Sigmoid colon (tissue), 7 donors: ENCODE measurements around the gene GALK1. TPM values are rescaled to one million over a fixed set of nuclear protein-coding genes. Genes with fewer than 3 reads are reported as not detected.

Experiments used
- DNase-seq: peaks from one replicate; pipeline ENCODE4 v3.0.0-alpha.2; 2019
- H3K27ac ChIP-seq, 4 donors: fragments of 200-600 bp; sonication (generic); one replicate each; pipeline ENCODE4 v1.5.1; 2016 to 2019; ENCODE audit warnings: mild to moderate bottlenecking in 1 of 4
- H3K27me3 ChIP-seq, 3 donors: fragments of 200-600 bp; sonication (generic); one replicate each; pipeline ENCODE4 v1.5.1; 2019; ENCODE audit warnings: mild to moderate bottlenecking in 1 of 3
- H3K36me3 ChIP-seq, 4 donors: fragments of 200-600 bp; sonication (generic); one replicate each; pipeline ENCODE4 v1.5.1; 2016 to 2019
- H3K4me1 ChIP-seq, 4 donors: fragments of 200-600 bp; sonication (generic); one replicate each; pipeline ENCODE4 v1.5.1; 2017 to 2019
- H3K4me3 ChIP-seq, 4 donors: fragments of 200-600 bp; sonication (generic); one replicate each; pipeline ENCODE4 v1.5.1; 2017 to 2019; ENCODE audit warnings: mild to moderate bottlenecking in 2 of 4, moderate library complexity in 1 of 4
- H3K9me3 ChIP-seq, 4 donors: fragments of 200-600 bp in 3 of 4; sonication (generic) in 3 of 4; one replicate each; pipeline versions ENCODE4 v1.5.1 to v1.6.1; 2013 to 2019
- CTCF ChIP-seq, 4 experiments: fragments of 450-650 bp in 3 of 4; fragments of 200-600 bp in 1 of 4; IDR thresholded peaks; one replicate each; pipeline ENCODE4 v1.5.1; 2016 to 2019; ENCODE audit warnings: antibody characterized with exemption in 4 of 4, mild to moderate bottlenecking in 3 of 4, moderate library complexity in 2 of 4
- EP300 ChIP-seq, 4 donors: sonication (generic); formaldehyde crosslinking; IDR thresholded peaks; one replicate each; pipeline ENCODE4 v1.6.1; 2017; ENCODE audit warnings: antibody characterized with exemption in 4 of 4
- POLR2A ChIP-seq, 2 donors: fragments of 450-650 bp; IDR thresholded peaks; one replicate each; pipeline ENCODE4 v1.6.1; 2016; ENCODE audit warnings: antibody characterized with exemption in 2 of 2, mild to moderate bottlenecking in 2 of 2, moderate library complexity in 2 of 2
- POLR2AphosphoS5 ChIP-seq, 4 donors: sonication (generic); formaldehyde crosslinking; IDR thresholded peaks; one replicate each; pipeline ENCODE4 v1.6.1; 2017; ENCODE audit warnings: antibody characterized with exemption in 4 of 4
- WGBS, 2 donors: extraction: QIAGEN DNeasy Blood & Tissue Kit; methylation state at CpG; one replicate each; pipeline ENCODE4 v1.1.7; 2013; 5-methylcytosine and 5-hydroxymethylcytosine counted together
- intact Hi-C: fragments of 100-400 bp; cut with DNase I; formaldehyde crosslinking; loops from one replicate; pipeline ENCODE4 v1.15.1; 2023
- polyA plus RNA-seq, 3 donors: library from polyadenylated mRNA; stranded (reverse); fragments of 200-250 nt; gene quantifications; one replicate each; pipeline ENCODE4 v1.2.3, GENCODE V29; 2013
- total RNA-seq, 4 donors: library from RNA; depleted of rRNA; stranded (reverse); fragments of >200 nt; gene quantifications; one replicate each; pipeline ENCODE4 v1.1.0, GENCODE V29; 2016
- donor health status: healthy with polysubstance abuse.
- donor health status: Bipolar disorder and iron deficiency.
- donor health status: healthy.

Gene GALK1
- total and polyA plus RNA-seq, 7 donors = 14.3 to 28.2 (median 19.4) TPM

GRCh38 chr17:75773121-75773807 is 8.3 kb upstream of the GALK1 start:
- no peaks in the 10 kb centered on the region for H3K27me3 ChIP-seq
- no peaks in the 10 kb centered on the region for H3K9me3 ChIP-seq
- no peak overlapping the region for H3K27ac ChIP-seq
- no peak overlapping the region for H3K4me3 ChIP-seq
- peaks cover 0 to 24% (median 20%) of the 10 kb centered on the region in 4 donors for H3K4me1 ChIP-seq
- intact Hi-C loops = no loop called here
- DNase-seq = peak; percentile 69
- 89 to 90% methylated on average over 12 of the region's 12 CpGs for WGBS, 2 donors
- TF ChIP-seq EP300 (IDR thresholded peaks at IDR 0.05) (no peak), CTCF (IDR thresholded peaks at IDR 0.05) (no peak), POLR2A (IDR thresholded peaks at IDR 0.05) (no peak), POLR2AphosphoS5 (IDR thresholded peaks at IDR 0.05) (peak in 3 of 4 donors; percentile 1 to 18 (median 5))
- H3K36me3 ChIP-seq = peaks cover 0 to 44% (median 10%) of the 10 kb centered on the region in 4 donors

- Histone ChIP-seq H3K4me3 (no peak overlapping the region), H3K9me3 (no peaks in the 10 kb centered on the region), H3K27me3 (no peaks in the 10 kb centered on the region), H3K36me3 (peaks cover 0 to 27% (median 4%) of the 10 kb centered on the region in 4 donors), H3K27ac (no peak overlapping the region), H3K4me1 (peaks cover 0 to 12% (median 8%) of the 10 kb centered on the region in 4 donors)
- 26 to 63% methylated on average over 17 of the region's 17 CpGs for WGBS, 2 donors
- intact Hi-C loops = no loop called here
- peak in 1 of 4 donors; percentile 31 for TF ChIP-seq POLR2AphosphoS5 (IDR thresholded peaks at IDR 0.05)
- no peak for TF ChIP-seq EP300 (IDR thresholded peaks at IDR 0.05)
- DNase-seq = peak; percentile 68
Measured at GRCh38 chr17:75771334-75772281, 6.6 kb upstream of the GALK1 start.

- no peak for TF ChIP-seq POLR2A (IDR thresholded peaks at IDR 0.05)
- no peak for TF ChIP-seq CTCF (IDR thresholded peaks at IDR 0.05)
- no peak for TF ChIP-seq POLR2AphosphoS5 (IDR thresholded peaks at IDR 0.05)
- TF ChIP-seq EP300 (IDR thresholded peaks at IDR 0.05) = no peak
- no peak overlapping the region for H3K4me3 ChIP-seq
- H3K27ac ChIP-seq = no peak overlapping the region
- 31 to 72% methylated on average over 3 of the region's 3 CpGs for WGBS, 2 donors
- H3K9me3 ChIP-seq = no peaks in the 10 kb centered on the region
- H3K4me1 ChIP-seq = peaks cover 0 to 10% (median 6%) of the 10 kb centered on the region in 4 donors
- H3K27me3 ChIP-seq = no peaks in the 10 kb centered on the region
- intact Hi-C loops = no loop called here
- DNase-seq = peak; percentile 27
- peaks cover 0 to 8% (median 2%) of the 10 kb centered on the region in 4 donors for H3K36me3 ChIP-seq
Measured at GRCh38 chr17:75769536-75769935, 4.5 kb upstream of the GALK1 start.

- Histone ChIP-seq H3K9me3 (no peaks in the 10 kb centered on the region), H3K27me3 (no peaks in the 10 kb centered on the region), H3K4me3 (no peak overlapping the region), H3K4me1 (peaks cover 0 to 22% (median 19%) of the 10 kb centered on the region in 4 donors), H3K36me3 (peaks cover 0 to 4% (median 0%) of the 10 kb centered on the region in 4 donors), H3K27ac (no peak overlapping the region)
- intact Hi-C loops = no loop called here
- TF ChIP-seq EP300 (IDR thresholded peaks at IDR 0.05) (no peak), POLR2A (IDR thresholded peaks at IDR 0.05) (no peak), CTCF (IDR thresholded peaks at IDR 0.05) (no peak), POLR2AphosphoS5 (IDR thresholded peaks at IDR 0.05) (no peak)
- DNase-seq = peak; percentile 53
- WGBS, 2 donors = 86 to 92% methylated on average over 8 of the region's 8 CpGs
Measured at GRCh38 chr17:75767881-75768280, 2.9 kb upstream of the GALK1 start.

GRCh38 chr17:75765981-75766380 is 989 bp upstream of the GALK1 start:
- 86 to 92% methylated on average over 4 of the region's 4 CpGs for WGBS, 2 donors
- Histone ChIP-seq H3K4me3 (no peak overlapping the region), H3K4me1 (peaks cover 0 to 25% (median 17%) of the 10 kb centered on the region in 4 donors), H3K36me3 (peaks cover 0 to 16% (median 2%) of the 10 kb centered on the region in 4 donors), H3K27ac (peak overlapping the region; percentile 78 to 90 (median 88)), H3K27me3 (no peaks in the 10 kb centered on the region), H3K9me3 (no peaks in the 10 kb centered on the region)
- TF ChIP-seq POLR2A (IDR thresholded peaks at IDR 0.05) (no peak), CTCF (IDR thresholded peaks at IDR 0.05) (no peak), POLR2AphosphoS5 (IDR thresholded peaks at IDR 0.05) (no peak), EP300 (IDR thresholded peaks at IDR 0.05) (no peak)
- no peak for DNase-seq
- intact Hi-C loops = no loop called here
